Heart left ventricle (tissue), 16 donors: ENCODE measurements around the gene SCYGR4. TPM values are rescaled to one million over a fixed set of nuclear protein-coding genes. Genes with fewer than 3 reads are reported as not detected.

Source experiments
- ATAC-seq, 4 donors: fragments of 200-7000 bp; cut with Tn5 transposase; one replicate each; pipeline ENCODE4 v1.9.1; 2020 to 2022; ENCODE audit warnings: moderate library complexity in 4 of 4, mild to moderate bottlenecking in 3 of 4, moderate number of reproducible peaks in 1 of 4
- DNase-seq, 5 donors: peaks; one replicate each; pipeline ENCODE4 v3.0.0-alpha.2; 2020
- H3K27ac ChIP-seq, 12 donors: fragments of 200-600 bp; sonication (generic) in 4 of 12; one replicate each; pipeline versions ENCODE4 v1.5.0 to v1.8.0; 2016 to 2022; ENCODE audit warnings: mild to moderate bottlenecking in 2 of 12
- H3K27me3 ChIP-seq, 9 donors: fragments of 200-600 bp; sonication (generic) in 2 of 9; one replicate each; pipeline versions ENCODE4 v1.5.1 to v1.8.0; 2016 to 2022; ENCODE audit warnings: mild to moderate bottlenecking in 3 of 9
- H3K36me3 ChIP-seq, 9 donors: fragments of 200-600 bp; sonication (generic) in 2 of 9; one replicate each; pipeline versions ENCODE4 v1.5.0 to v1.8.0; 2018 to 2022; ENCODE audit warnings: mild to moderate bottlenecking in 2 of 9
- H3K4me1 ChIP-seq, 12 donors: fragments of 200-600 bp; sonication (generic) in 4 of 12; one replicate each; pipeline versions ENCODE4 v1.5.0 to v1.8.0; 2016 to 2022; ENCODE audit warnings: mild to moderate bottlenecking in 3 of 12
- H3K4me3 ChIP-seq, 12 donors: fragments of 200-600 bp; sonication (generic) in 4 of 12; one replicate each; pipeline versions ENCODE4 v1.5.0 to v1.8.0; 2017 to 2022; ENCODE audit warnings: mild to moderate bottlenecking in 9 of 12, moderate library complexity in 4 of 12
- H3K9me3 ChIP-seq, 12 donors: fragments of 200-600 bp; sonication (generic) in 4 of 12; one replicate each; pipeline versions ENCODE4 v1.5.0 to v1.8.0; 2016 to 2022; ENCODE audit warnings: mild to moderate bottlenecking in 1 of 12
- POLR2A ChIP-seq, 2 donors: fragments of 450-650 bp; IDR thresholded peaks; one replicate each; pipeline ENCODE4 v1.6.1; 2017; ENCODE audit warnings: antibody characterized with exemption in 2 of 2, mild to moderate bottlenecking in 2 of 2, moderate library complexity in 2 of 2
- WGBS, 4 donors: extraction: QIAGEN DNeasy Blood & Tissue Kit in 2 of 4; methylation state at CpG; one replicate each; pipeline versions ENCODE4 v1.1.5 to v1.1.7; 2013 to 2018; 5-methylcytosine and 5-hydroxymethylcytosine counted together
- intact Hi-C, 10 donors: fragments of 100-400 bp; cut with DNase I; formaldehyde crosslinking; loops; one replicate each; pipeline versions ENCODE4 v1.11.1 to v1.14.2; 2022
- polyA plus RNA-seq, 2 donors: library from polyadenylated mRNA; stranded (reverse); fragments of 200-250 nt; gene quantifications; one replicate each; pipeline ENCODE4 v1.2.3, GENCODE V29; 2013
- total RNA-seq, 9 donors: library from RNA; depleted of rRNA in 2 of 9; stranded (reverse); fragments of >200 nt in 2 of 9; fragmentation: NEBNext Ultra II Directional in 3 of 9; extraction: Animal tissue kit (Norgen Biotek cat#: 25700) in 3 of 9; gene quantifications; one replicate each; pipeline versions ENCODE4 v1.1.0 to v1.2.4, GENCODE V29; 2016 to 2023
- TF ChIP-seq, protein P1 (sequence below), 12 donors: fragments of 200-600 bp; sonication (generic) in 4 of 12; IDR thresholded peaks; one replicate each; pipeline versions ENCODE4 v1.5.0 to v1.8.0; 2018 to 2022; ENCODE audit warnings: antibody characterized with exemption in 12 of 12, mild to moderate bottlenecking in 5 of 12
- donor health status: ischemic (EF 13 %, LVEDD 7.1; RV severe dilation, severe dysfunction).
- donor health status: healthy with polysubstance abuse.
- donor health status: DM: no; HTN: yes; CAD: no.
- donor health status: DM: no; HTN: no; CAD: no.
- donor health status: ischemic (EF 25% LVEDD 6.9; RV normal size, moderate dysfunction).
- donor health status: ischemic (EF 25% LVEDD 5.7; RV mildly dilated, moderate dysfunction).
- donor health status: healthy.
- donor health status: DM: yes; HTN: yes; CAD: no.
- donor health status: ischemic (EF 35%, LVEDD 5.7; RV mildly dilated, moderate dysfunction).
- donor health status: nonischemic (EF 11% LVEDD 7.7; RV severe dilation, severe dysfunction).
- donor health status: DM: yes; HTN: yes; CAD: no.
- donor health status: PGD.
- donor health status: ischemic (EF 29% LVEDD 5.4; RV normal size, mild dysfunction).
- donor health status: nonischemic (EF 23%, LVEDD 6.1; RV moderate dilation, normal function).

The SCYGR4 gene
- total and polyA plus RNA-seq, 11 donors: not detected

DNA sequence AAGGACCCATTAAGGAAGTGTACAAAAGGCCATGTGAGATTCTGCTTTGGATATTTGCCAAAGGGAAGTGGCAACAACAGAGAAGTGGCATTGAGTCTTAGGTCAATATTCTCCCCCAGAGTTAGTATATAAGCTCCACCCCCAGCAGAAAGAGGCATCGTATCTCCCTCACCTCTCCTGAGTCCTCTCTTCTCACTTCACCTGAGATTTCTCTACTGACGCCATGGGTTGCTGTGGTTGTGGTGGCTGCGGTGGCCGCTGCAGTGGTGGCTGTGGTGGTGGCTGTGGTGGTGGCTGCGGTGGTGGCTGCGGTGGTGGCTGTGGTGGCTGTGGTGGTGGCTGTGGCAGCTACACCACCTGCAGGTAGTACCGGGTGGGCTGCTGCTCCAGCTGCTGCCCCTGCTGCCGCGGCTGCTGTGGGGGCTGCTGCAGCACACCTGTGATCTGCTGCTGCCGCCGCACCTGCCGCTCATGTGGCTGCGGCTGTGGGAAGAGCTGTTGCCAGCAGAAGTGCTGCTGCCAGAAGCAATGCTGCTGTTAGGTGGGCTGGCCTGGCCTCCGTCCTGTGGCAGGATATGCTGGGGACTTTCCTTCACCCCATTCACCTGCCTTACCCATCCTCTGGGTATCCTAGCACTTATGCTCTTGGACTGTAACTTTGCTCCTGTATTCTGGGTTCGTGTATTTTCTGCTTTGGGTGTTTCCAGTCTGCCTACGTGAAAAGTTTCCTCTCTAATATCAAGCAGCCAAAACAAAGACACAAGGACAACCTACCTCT, 8.5 kb upstream of the SCYGR4 start:
- intact Hi-C loops: no loop called here
- 82 to 88% (median 83%) methylated on average over 11 to 16 of the region's 16 CpGs for WGBS, 4 donors
- Histone ChIP-seq H3K27ac (no peak overlapping the region), H3K27me3 (peaks cover 0 to 7% (median 0%) of the 10 kb centered on the region in 9 donors), H3K9me3 (no peaks in the 10 kb centered on the region), H3K36me3 (no peaks in the 10 kb centered on the region), H3K4me3 (no peak overlapping the region), H3K4me1 (peaks cover 0 to 7% (median 0%) of the 10 kb centered on the region in 12 donors)
- no peak for TF ChIP-seq POLR2A (IDR thresholded peaks at IDR 0.05)
- TF ChIP-seq, protein P1, sequence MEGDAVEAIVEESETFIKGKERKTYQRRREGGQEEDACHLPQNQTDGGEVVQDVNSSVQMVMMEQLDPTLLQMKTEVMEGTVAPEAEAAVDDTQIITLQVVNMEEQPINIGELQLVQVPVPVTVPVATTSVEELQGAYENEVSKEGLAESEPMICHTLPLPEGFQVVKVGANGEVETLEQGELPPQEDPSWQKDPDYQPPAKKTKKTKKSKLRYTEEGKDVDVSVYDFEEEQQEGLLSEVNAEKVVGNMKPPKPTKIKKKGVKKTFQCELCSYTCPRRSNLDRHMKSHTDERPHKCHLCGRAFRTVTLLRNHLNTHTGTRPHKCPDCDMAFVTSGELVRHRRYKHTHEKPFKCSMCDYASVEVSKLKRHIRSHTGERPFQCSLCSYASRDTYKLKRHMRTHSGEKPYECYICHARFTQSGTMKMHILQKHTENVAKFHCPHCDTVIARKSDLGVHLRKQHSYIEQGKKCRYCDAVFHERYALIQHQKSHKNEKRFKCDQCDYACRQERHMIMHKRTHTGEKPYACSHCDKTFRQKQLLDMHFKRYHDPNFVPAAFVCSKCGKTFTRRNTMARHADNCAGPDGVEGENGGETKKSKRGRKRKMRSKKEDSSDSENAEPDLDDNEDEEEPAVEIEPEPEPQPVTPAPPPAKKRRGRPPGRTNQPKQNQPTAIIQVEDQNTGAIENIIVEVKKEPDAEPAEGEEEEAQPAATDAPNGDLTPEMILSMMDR (IDR thresholded peaks at IDR 0.05): no peak
- DNase-seq (no peak), ATAC-seq (peak in 1 of 4 donors; percentile 42)

DNA sequence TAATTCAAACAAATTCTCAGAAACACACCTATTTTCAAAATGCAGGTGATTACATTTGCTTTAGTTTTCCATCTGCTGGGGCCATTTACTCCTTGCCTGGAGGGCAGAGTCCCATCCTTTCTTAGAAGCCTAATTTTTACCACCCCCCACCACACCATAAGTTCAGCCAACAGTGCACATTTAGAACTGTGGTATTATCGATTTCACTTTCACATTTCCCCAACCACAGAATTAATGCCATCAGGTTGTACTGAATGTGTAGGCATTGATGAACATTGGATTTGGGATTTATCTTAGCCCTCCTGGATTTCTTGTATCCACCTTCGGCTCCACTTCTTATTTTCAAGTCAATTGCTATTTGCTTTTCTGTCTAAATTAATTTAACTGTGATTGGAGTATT, 7.2 kb upstream of the SCYGR4 start:
- Histone ChIP-seq H3K4me1 (peaks cover 0 to 7% (median 0%) of the 10 kb centered on the region in 12 donors), H3K9me3 (no peaks in the 10 kb centered on the region), H3K4me3 (no peak overlapping the region), H3K27me3 (peaks cover 0 to 7% (median 0%) of the 10 kb centered on the region in 9 donors), H3K36me3 (no peaks in the 10 kb centered on the region), H3K27ac (no peak overlapping the region)
- 83 to 93% (median 90%) methylated on average over 2 of the region's 2 CpGs for WGBS, 4 donors
- DNase-seq (no peak), ATAC-seq (no peak)
- TF ChIP-seq, protein P1 (IDR thresholded peaks at IDR 0.05): no peak
- no peak for TF ChIP-seq POLR2A (IDR thresholded peaks at IDR 0.05)
- intact Hi-C loops: no loop called here

DNA sequence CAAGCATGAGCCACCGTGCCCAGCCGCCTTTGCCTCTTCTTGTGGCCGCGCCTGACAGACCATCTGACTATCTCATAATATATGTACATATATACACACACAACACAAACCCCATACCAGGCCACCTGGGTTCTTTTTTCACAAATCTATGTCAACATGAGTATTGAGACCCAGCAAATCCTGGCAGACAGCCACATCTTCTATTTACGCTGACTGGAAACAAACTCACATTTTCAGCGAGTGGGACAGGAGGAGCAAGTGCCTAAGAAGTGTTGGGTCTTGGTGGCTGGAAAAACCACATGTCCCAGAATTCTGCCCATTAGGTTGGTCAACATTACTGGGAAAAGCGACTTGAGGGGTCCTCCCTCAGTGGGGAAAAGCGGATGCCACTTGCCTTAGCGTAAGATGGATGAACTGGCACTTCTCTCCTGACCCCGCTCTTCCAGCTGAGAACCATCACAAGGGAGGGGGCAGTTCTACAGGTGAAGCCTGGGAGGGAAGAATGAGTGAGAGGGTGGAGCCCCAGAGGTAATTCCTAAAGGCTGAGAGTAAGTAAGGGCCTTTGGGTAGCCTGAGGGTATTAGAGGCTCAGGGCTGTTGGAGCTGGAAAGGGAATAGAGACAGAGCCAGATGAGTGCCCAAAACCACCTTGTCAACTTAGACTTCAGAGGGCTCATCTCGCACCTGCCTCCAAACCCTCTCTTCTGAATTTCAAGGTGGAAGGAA, 4.6 kb upstream of the SCYGR4 start:
- TF ChIP-seq, protein P1 (IDR thresholded peaks at IDR 0.05): no peak
- TF ChIP-seq POLR2A (IDR thresholded peaks at IDR 0.05): no peak
- no peaks in the 10 kb centered on the region for H3K36me3 ChIP-seq
- no peak overlapping the region for H3K27ac ChIP-seq
- DNase-seq (no peak), ATAC-seq (no peak)
- no peak overlapping the region for H3K4me3 ChIP-seq
- peaks cover 0 to 7% (median 0%) of the 10 kb centered on the region in 12 donors for H3K4me1 ChIP-seq
- WGBS, 4 donors: 81 to 89% (median 87%) methylated on average over 11 of the region's 11 CpGs
- H3K9me3 ChIP-seq: no peaks in the 10 kb centered on the region
- intact Hi-C loops: no loop called here
- peaks cover 0 to 8% (median 3%) of the 10 kb centered on the region in 9 donors for H3K27me3 ChIP-seq

DNA sequence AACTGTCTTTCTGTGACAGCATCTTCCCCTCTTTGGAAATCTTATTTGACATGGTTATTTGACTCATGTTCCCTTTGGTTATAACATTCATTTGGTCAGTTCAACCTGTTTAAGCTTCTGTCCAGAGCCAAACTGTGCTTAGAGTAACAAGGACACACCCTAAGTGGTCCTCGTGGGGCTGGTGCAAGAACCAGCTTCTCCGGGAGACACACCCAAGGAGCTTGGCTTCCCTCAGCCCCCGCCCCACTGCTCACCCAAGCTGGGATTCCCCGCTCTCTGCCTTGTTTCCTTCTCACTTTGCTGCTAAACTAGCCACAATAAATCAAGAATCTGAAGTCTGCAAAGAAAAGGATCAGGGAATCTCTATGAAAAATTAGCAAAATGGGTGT, 4.0 kb upstream of the SCYGR4 start:
- ATAC-seq (no peak), DNase-seq (no peak)
- Histone ChIP-seq H3K27ac (no peak overlapping the region), H3K27me3 (peaks cover 0 to 8% (median 3%) of the 10 kb centered on the region in 9 donors), H3K9me3 (no peaks in the 10 kb centered on the region), H3K36me3 (no peaks in the 10 kb centered on the region), H3K4me1 (peaks cover 0 to 1% (median 0%) of the 10 kb centered on the region in 12 donors), H3K4me3 (no peak overlapping the region)
- intact Hi-C loops: no loop called here
- 56 to 77% (median 73%) methylated on average over 4 of the region's 4 CpGs for WGBS, 4 donors
- TF ChIP-seq, protein P1 (IDR thresholded peaks at IDR 0.05): no peak
- no peak for TF ChIP-seq POLR2A (IDR thresholded peaks at IDR 0.05)
